AG08395 (cell line): ENCODE data around the gene ZWILCH.
"Not testable (repeated sequence)": the region's sequence is repeated elsewhere in the genome, so short reads cannot be mapped to it uniquely, and the experiment has no call there.

Source experiments
- DNase-seq: peaks from one replicate; pipeline ENCODE4 v3.0.0; 2012; ENCODE audit warnings: mixed read lengths, low spot score

The ZWILCH gene

GRCh38 chr15:66586155-66586976, 81.2 kb downstream of the ZWILCH start:
- DNase-seq: no peak

GRCh38 chr15:66587020-66587419, 81.9 kb downstream of the ZWILCH start:
- DNase-seq: no peak

DNA sequence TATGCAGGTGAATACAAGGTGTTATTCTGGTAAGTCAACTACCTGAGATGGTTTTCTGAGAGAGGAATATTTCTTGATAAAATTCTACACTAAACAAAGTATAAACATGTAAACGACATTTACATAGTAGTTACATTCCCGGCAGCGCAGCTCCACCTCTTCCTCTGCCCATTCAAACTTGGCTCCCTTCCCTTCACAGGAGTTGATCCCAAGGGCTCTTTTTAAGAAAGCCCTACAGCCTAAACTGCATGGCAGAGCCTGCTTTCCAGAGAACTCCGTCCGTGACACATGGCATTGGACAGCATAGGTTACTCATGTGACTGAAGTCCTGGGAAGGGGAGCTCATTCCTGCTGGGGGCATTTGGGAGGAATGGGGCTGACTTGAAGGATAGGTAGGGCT, 82.6 kb downstream of the ZWILCH start:
- DNase-seq: no peak

DNA sequence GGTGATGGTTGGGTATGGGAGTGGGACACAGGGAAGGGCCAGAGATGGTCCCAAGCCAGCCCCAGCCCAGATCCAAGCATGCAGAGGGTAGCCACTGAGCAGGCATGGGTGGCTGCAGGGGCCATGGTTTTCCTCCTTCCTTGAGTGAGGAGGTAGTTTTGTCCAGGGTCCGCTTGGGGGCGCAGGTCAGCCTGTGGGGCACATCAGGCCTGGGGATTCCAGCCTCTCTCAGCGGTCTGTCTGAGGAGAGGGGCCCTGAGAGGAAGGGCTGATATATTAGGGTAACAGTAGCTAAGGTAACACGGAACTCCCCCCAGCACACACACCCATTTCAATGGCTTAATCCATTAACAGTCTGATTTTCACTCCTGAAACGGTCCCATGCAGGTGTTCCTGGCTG, 83.4 kb downstream of the ZWILCH start:
- DNase-seq: no peak

GRCh38 chr15:66588971-66589370, 83.8 kb downstream of the ZWILCH start:
- DNase-seq: no peak

GRCh38 chr15:66589429-66589828, 84.3 kb downstream of the ZWILCH start:
- not testable (repeated sequence) for DNase-seq

DNA sequence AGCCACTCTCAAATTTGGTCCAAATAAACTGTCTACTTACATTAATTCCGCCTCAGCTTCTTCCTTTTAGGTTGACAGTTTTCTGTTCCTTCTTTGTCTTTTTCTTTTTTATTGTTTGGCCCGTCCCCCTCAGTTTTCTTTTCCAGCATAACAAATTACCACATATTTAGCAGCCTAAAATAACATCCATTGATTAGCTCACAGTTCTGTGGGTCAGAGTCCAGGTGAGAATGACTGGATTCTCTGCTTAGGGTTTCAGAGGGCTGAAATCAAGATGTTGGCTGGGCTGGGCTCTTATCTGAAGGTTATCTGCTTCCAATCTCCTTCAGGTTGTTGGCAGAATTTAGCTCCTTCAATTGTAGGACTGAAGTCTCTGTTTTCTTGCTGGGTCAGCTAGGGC, 85.3 kb downstream of the ZWILCH start:
- DNase-seq: no peak

DNA sequence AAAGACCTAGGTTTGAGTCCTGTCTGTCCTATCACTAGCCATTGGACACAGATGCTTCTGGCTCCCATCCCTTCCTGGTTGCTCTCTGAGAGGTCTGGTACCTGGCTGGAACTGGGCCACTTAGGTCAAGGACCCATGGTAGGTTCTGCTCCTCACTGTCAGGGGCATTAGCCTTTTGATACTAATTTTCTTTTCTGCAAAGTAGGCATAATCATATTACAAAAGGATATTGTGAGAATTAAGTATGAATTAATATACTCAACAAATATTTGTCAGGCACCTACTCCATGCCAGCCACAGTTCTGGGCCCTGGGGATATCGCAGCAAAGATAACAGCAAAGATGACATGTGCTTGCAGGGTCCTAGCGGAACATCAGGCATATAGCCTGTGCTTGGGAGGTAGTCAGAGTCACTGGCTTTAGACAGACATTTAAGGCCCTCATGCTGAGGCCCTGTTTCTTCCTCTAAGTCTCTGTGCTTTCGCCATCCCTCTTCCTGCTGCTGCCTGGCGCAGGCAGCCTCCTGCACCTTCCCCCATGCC, 86.3 kb downstream of the ZWILCH start:
- DNase-seq: no peak

- no peak for DNase-seq
Observed at GRCh38 chr15:66592505-66593218, 87.5 kb downstream of the ZWILCH start.

- no peak for DNase-seq
Observed at GRCh38 chr15:66593219-66593780, 88.2 kb downstream of the ZWILCH start.

DNA sequence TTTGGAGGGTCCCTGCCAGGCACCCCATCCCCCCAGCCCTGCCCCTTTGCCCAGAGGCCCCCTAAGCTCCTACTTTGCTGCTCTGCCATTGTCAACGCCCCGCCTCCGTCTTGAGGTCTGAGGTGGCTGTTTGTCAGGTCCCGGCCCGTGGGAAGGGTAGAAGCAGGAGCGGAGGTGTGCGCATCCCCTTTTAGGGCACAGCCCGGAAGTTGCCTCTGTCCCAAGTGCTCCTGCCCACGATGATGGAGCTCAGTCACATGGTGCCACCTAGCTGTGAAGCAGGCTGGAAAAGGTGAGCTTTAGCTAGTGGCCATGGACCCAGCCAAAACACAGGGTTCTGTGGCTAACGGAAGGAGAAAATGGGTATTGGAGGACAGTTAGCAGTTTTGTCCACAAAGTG, 89.2 kb downstream of the ZWILCH start:
- DNase-seq: no peak

DNA sequence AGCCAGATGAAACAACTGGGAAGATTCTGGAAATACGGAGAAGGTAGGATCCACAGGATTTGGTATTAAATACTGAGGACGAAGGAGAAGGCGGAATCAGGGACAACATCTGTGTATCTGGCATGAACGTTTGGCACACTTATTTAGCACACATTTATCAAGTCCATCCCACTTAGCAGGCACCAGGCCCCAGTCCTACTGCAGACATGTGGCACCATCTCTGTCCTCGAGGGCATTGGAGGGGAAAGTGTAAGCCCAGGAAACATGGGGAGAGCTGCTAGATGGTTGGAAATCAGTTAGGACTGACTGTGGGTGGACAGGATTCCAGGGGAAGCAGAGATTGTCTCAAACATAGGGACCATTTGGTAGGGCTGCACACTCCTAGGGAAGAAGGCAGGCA, 89.7 kb downstream of the ZWILCH start:
- DNase-seq: no peak

DNA sequence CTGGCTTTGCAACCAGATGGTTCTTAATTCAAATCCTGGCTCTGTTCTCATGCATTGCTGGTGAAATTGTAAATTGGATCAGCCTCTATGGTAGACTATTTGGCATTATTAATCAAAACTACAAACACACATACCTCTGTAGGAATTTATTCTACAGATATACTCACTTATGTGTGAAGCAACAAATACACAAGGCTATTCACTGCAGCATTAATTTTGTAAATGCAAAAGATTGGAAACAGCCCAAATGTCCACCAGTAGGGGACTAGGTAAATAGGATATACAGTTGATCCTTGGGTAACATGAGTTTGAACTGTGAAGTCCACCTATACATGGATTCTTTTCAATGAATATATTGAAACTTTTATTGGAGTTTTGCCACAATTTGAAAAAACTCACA, 90.2 kb downstream of the ZWILCH start:
- DNase-seq: no peak

DNA sequence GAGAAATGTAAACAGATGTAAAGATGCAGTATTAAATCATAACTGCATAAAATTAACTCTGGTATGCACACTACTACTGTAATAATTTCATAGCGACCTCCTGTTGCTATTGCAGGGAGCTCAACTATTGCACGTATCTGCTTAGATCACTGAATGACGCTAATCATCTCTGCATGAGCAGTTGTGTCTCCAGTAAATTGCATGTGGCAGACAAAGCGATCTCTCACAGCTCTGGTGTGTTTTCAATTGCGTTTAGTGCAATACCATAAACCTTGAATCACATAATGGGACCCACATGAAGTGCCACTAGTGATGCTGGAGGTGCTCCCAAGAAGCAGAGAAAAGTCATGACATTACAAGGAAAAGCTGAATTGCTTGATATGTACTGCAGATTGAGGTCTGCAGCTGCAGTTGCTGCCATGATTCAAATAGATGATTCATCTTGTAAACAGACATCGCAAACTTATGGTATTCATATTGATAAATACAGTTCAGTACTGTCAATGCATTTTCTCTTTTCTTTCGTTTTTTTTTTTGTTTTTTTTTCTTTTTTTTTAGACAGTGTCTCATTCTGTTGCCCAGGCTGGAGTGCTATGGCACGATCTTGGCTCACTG, 90.9 kb downstream of the ZWILCH start:
- DNase-seq: peak; percentile 53

- no peak for DNase-seq
Observed at GRCh38 chr15:66598095-66598815, 93.1 kb downstream of the ZWILCH start.
